HUES64 (cell line): Measurements from ENCODE around the gene SHKBP1.
"Not testable (repeated sequence)": the region's sequence is repeated elsewhere in the genome, so short reads cannot be mapped to it uniquely, and the experiment has no call there.

Experiments used
- H3K27ac ChIP-seq: 2 replicates; pipeline ENCODE4 v1.7.0; 2013; ENCODE audit warnings: low read depth, low read length, inconsistent platforms
- H3K27me3 ChIP-seq: 2 replicates; pipeline ENCODE4 v1.6.1; 2013; ENCODE audit warnings: mild to moderate bottlenecking, low read length; ENCODE audit not compliant: insufficient read depth
- H3K36me3 ChIP-seq: 2 replicates; pipeline ENCODE4 v1.6.1; 2013; ENCODE audit warnings: mild to moderate bottlenecking, low read length; ENCODE audit not compliant: insufficient read depth
- H3K4me1 ChIP-seq: 2 replicates; pipeline ENCODE4 v1.6.1; 2013; ENCODE audit warnings: mild to moderate bottlenecking, low read length, moderate library complexity; ENCODE audit not compliant: insufficient read depth
- H3K4me3 ChIP-seq: 2 replicates; pipeline ENCODE4 v1.5.1; 2013; ENCODE audit warnings: mild to moderate bottlenecking, low read length, moderate library complexity
- H3K9ac ChIP-seq: 2 replicates; pipeline ENCODE4 v1.6.1; 2013; ENCODE audit warnings: mild to moderate bottlenecking, low read depth, low read length
- H3K9me3 ChIP-seq: 2 replicates; pipeline ENCODE4 v1.6.1; 2013; ENCODE audit warnings: low read depth, low read length; ENCODE audit not compliant: insufficient read depth
- WGBS: fragments of 150-250, 120-280 bp; methylation state at CpG from one replicate; pipeline ENCODE4 v1.1.7; 2013; ENCODE audit warnings: missing lambda C conversion rate; 5-methylcytosine and 5-hydroxymethylcytosine counted together

The SHKBP1 gene

GRCh38 chr19:40559394-40559793 lies 17.3 kb upstream of the SHKBP1 start:
- Histone ChIP-seq H3K27me3 (peaks cover 35% of the 10 kb centered on the region), H3K9ac (no peak overlapping the region), H3K4me1 (no peaks in the 10 kb centered on the region), H3K4me3 (no peak overlapping the region), H3K9me3 (no peaks in the 10 kb centered on the region), H3K36me3 (no peaks in the 10 kb centered on the region), H3K27ac (no peak overlapping the region)
- WGBS: 67% methylated on average over 3 of the region's 3 CpGs

DNA sequence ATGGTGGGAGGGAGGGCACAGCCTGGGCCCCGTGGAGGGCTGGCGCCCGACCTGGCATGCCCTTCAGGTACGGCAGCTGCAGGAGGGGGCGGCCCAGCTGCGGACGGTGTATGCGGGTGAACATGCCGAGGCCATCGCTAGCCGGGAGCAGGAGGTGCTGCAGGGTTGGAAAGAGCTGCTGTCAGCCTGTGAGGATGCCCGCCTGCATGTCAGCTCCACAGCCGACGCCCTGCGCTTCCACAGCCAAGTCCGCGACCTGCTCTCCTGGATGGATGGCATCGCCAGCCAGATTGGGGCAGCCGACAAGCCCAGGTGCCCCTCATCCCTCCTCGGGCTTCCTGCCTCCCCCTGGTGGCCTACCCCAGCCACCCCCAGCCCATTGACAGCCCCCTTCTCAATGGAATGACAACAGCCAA lies 16.6 kb upstream of the SHKBP1 start:
- no peak overlapping the region for H3K4me3 ChIP-seq
- no peak overlapping the region for H3K9ac ChIP-seq
- H3K27me3 ChIP-seq: peaks cover 33% of the 10 kb centered on the region
- no peaks in the 10 kb centered on the region for H3K9me3 ChIP-seq
- H3K27ac ChIP-seq: no peak overlapping the region
- no peaks in the 10 kb centered on the region for H3K36me3 ChIP-seq
- no peaks in the 10 kb centered on the region for H3K4me1 ChIP-seq
- 77% methylated on average over 20 of the region's 20 CpGs for WGBS

DNA sequence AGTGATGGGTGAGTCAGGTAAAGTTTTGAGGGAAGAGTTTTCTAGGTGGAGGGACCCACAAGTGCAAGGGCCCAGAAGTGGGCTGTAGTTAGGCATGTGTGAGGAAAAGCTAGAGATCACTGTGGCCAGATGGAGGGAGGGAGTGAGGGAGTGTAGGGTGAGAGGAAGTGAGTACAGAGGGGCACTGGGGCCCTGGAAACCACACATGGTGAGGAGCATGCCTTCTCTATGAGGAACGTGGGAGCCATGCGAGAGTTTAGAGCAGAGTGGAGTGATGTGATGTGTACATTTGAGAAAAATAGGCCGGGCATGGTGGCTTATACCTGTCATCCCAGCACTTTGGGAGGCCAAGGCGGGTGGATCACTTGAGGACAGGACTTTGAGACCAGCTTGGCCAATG lies 14.7 kb upstream of the SHKBP1 start:
- WGBS: 75% methylated on average over 4 of the region's 4 CpGs

GRCh38 chr19:40564535-40564934 lies 12.1 kb upstream of the SHKBP1 start:
- H3K36me3 ChIP-seq, H3K27ac ChIP-seq, H3K4me1 ChIP-seq, H3K9me3 ChIP-seq, H3K9ac ChIP-seq, H3K4me3 ChIP-seq: not testable (repeated sequence)
- peaks cover 64% of the 10 kb centered on the region for H3K27me3 ChIP-seq
- 87% methylated on average over 1 of the region's 1 CpG for WGBS

More for the DNA sequence above, 14.7 kb upstream of the SHKBP1 start:
- Histone ChIP-seq H3K4me1 (no peaks in the 10 kb centered on the region), H3K27ac (no peak overlapping the region), H3K27me3 (peaks cover 39% of the 10 kb centered on the region), H3K9ac (no peak overlapping the region), H3K9me3 (no peaks in the 10 kb centered on the region), H3K4me3 (no peak overlapping the region), H3K36me3 (no peaks in the 10 kb centered on the region)

DNA sequence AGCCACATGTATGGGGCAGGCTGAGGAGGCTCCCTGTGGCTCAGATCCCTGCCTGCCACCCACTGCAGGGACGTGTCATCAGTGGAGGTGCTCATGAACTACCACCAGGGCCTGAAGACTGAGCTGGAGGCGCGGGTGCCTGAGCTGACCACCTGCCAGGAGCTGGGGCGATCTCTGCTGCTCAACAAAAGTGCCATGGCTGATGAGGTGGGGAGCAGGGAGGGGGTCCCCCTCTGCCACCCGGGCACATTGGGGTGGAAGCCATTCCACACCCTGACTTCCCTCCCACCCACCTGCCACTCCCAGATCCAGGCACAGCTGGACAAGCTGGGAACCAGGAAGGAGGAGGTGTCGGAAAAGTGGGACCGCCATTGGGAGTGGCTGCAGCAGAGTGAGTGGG lies 11.3 kb upstream of the SHKBP1 start:
- no peaks in the 10 kb centered on the region for H3K36me3 ChIP-seq
- peaks cover 67% of the 10 kb centered on the region for H3K27me3 ChIP-seq
- H3K4me3 ChIP-seq: no peak overlapping the region
- 88% methylated on average over 6 of the region's 7 CpGs for WGBS
- H3K27ac ChIP-seq: no peak overlapping the region
- no peaks in the 10 kb centered on the region for H3K9me3 ChIP-seq
- peaks cover 4% of the 10 kb centered on the region; the same call in 1 of the 2 replicates for H3K4me1 ChIP-seq
- H3K9ac ChIP-seq: no peak overlapping the region

GRCh38 chr19:40565910-40566495 lies 10.7 kb upstream of the SHKBP1 start:
- Histone ChIP-seq H3K4me1 (peaks cover 4% of the 10 kb centered on the region; the same call in 1 of the 2 replicates), H3K27ac (no peak overlapping the region), H3K9ac (no peak overlapping the region), H3K9me3 (no peaks in the 10 kb centered on the region), H3K4me3 (no peak overlapping the region), H3K27me3 (peaks cover 67% of the 10 kb centered on the region), H3K36me3 (no peaks in the 10 kb centered on the region)
- WGBS: 87% methylated on average over 12 of the region's 14 CpGs

DNA sequence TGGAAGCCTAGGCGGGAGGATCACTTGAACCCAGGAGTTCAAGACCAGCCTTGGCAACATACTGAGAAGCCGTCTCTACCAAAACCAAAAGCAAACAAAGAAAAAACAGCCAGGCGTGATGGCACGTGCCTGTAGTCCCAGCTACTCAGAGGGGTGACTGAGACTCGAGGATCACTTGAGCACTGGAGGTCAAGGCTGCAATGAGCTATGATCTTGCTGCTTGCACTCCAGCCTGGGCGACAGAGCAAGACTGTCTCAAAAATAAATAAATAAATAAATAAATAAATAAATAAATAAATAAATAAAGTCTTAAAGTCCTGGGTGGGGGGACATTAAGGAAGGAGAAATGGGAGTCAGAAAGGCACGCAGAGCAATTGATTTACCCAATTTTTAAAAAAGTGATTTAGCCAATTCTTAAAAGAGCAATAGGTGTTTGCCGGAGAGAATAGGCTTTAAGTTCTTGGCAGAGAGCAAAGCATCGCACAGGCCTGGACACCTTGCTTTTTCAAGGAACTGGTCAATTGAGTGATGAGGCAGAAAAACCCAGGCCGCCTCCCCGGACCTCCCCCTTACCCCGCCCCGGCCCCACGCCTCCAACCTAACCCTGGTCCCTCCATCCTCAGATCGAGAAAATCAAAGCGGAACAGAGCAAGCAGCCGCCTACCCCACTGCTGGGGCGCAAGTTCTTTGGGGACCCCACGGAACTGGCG lies 9.5 kb upstream of the SHKBP1 start:
- Histone ChIP-seq H3K27ac (no peak overlapping the region), H3K4me3 (peak overlapping the region; percentile 54), H3K4me1 (peaks cover 4% of the 10 kb centered on the region; the same call in 1 of the 2 replicates), H3K9me3 (no peaks in the 10 kb centered on the region), H3K36me3 (no peaks in the 10 kb centered on the region), H3K27me3 (peaks cover 67% of the 10 kb centered on the region), H3K9ac (peak overlapping the region; percentile 3; the same call in 1 of the 2 replicates)
- 39% methylated on average over 19 of the region's 20 CpGs for WGBS

- peak overlapping the region; percentile 54 for H3K4me3 ChIP-seq
These were observed 8.8 kb upstream of the SHKBP1 start for GRCh38 chr19:40567750-40568494.

GRCh38 chr19:40570313-40571004 lies 6.2 kb upstream of the SHKBP1 start:
- Histone ChIP-seq H3K4me3 (peak overlapping the region; percentile 47), H3K27ac (no peak overlapping the region), H3K4me1 (peaks cover 4% of the 10 kb centered on the region; the same call in 1 of the 2 replicates), H3K9ac (0 out of 2 replicates have a peak overlapping the region, but pooled peaks have one; percentile 42), H3K36me3 (no peaks in the 10 kb centered on the region), H3K9me3 (no peaks in the 10 kb centered on the region), H3K27me3 (peaks cover 49% of the 10 kb centered on the region)
- 1% methylated on average over 53 of the region's 53 CpGs for WGBS

More at GRCh38 chr19:40567750-40568494, 8.8 kb upstream of the SHKBP1 start:
- peak overlapping the region; percentile 3; the same call in 1 of the 2 replicates for H3K9ac ChIP-seq
- no peaks in the 10 kb centered on the region for H3K9me3 ChIP-seq
- no peak overlapping the region for H3K27ac ChIP-seq
- peaks cover 67% of the 10 kb centered on the region for H3K27me3 ChIP-seq
- 6% methylated on average over 70 of the region's 70 CpGs for WGBS
- no peaks in the 10 kb centered on the region for H3K36me3 ChIP-seq
- peaks cover 4% of the 10 kb centered on the region; the same call in 1 of the 2 replicates for H3K4me1 ChIP-seq

GRCh38 chr19:40571005-40571318 lies 5.7 kb upstream of the SHKBP1 start:
- peaks cover 44% of the 10 kb centered on the region for H3K27me3 ChIP-seq
- 51% methylated on average over 3 of the region's 3 CpGs for whole genome bisulfite sequencing
- H3K36me3 ChIP-seq: no peaks in the 10 kb centered on the region
- peaks cover 4% of the 10 kb centered on the region; the same call in 1 of the 2 replicates for H3K4me1 ChIP-seq
- no peaks in the 10 kb centered on the region for H3K9me3 ChIP-seq
- no peak overlapping the region for H3K9ac ChIP-seq
- H3K27ac ChIP-seq: no peak overlapping the region
- peak overlapping the region; percentile 5; the same call in 1 of the 2 replicates for H3K4me3 ChIP-seq
